Measurements from ENCODE around the gene NTHL1.

The NTHL1 gene

GRCh38 chr16:2028146-2028545, 19.5 kb downstream of the NTHL1 start:
- H3K4me3 ChIP-seq (ENCODE audit: low read depth, low read length): no peak overlapping the region
- no peak for TF ChIP-seq CTCF (IDR thresholded peaks at IDR 0.05; ENCODE audit: insufficient read depth, low read depth, low read length, missing control alignments)

GRCh38 chr16:2027024-2028010, 20.3 kb downstream of the NTHL1 start:
- TF ChIP-seq CTCF (IDR thresholded peaks at IDR 0.05; ENCODE audit: insufficient read depth, low read depth, low read length, missing control alignments): peak; percentile 2
- DNase-seq (ENCODE audit: low read depth): no peak
- H3K4me3 ChIP-seq (ENCODE audit: low read depth, low read length): no peak overlapping the region; the same call in 1 of the 2 replicates

More at GRCh38 chr16:2028146-2028545, 19.5 kb downstream of the NTHL1 start:
- DNase-seq (ENCODE audit: low read depth): no peak

- TF ChIP-seq CTCF (IDR thresholded peaks at IDR 0.05; ENCODE audit: insufficient read depth, low read depth, low read length, missing control alignments): no peak
- no peak for DNase-seq (ENCODE audit: low read depth)
- H3K4me3 ChIP-seq (ENCODE audit: low read depth, low read length): no peak within 1 kb of the TSS; the same call in 1 of the 2 replicates
These were observed 21.1 kb downstream of the NTHL1 start, which contains the start of gene NHERF2 for GRCh38 chr16:2026461-2027023. Gene NHERF2 (plus strand): TSS chr16:2026902. CDS start chr16:2027006, 104 bp downstream.

- DNase-seq (ENCODE audit: low read depth): no peak
- H3K4me3 ChIP-seq (ENCODE audit: low read depth, low read length): no peak overlapping the region
- no peak for TF ChIP-seq CTCF (IDR thresholded peaks at IDR 0.05; ENCODE audit: insufficient read depth, low read depth, low read length, missing control alignments)
These were observed 21.7 kb downstream of the NTHL1 start for GRCh38 chr16:2025878-2026460.

- TF ChIP-seq CTCF (IDR thresholded peaks at IDR 0.05; ENCODE audit: insufficient read depth, low read depth, low read length, missing control alignments): no peak
- no peak for DNase-seq (ENCODE audit: low read depth)
- H3K4me3 ChIP-seq (ENCODE audit: low read depth, low read length): no peak overlapping the region
These were observed 22.4 kb downstream of the NTHL1 start for GRCh38 chr16:2025251-2025650.

GRCh38 chr16:2024032-2024420, 23.6 kb downstream of the NTHL1 start:
- no peak for TF ChIP-seq CTCF (IDR thresholded peaks at IDR 0.05; ENCODE audit: insufficient read depth, low read depth, low read length, missing control alignments)

More at GRCh38 chr16:2024032-2024420, 23.6 kb downstream of the NTHL1 start:
- no peak for DNase-seq (ENCODE audit: low read depth)
- H3K4me3 ChIP-seq (ENCODE audit: low read depth, low read length): no peak overlapping the region

Data from GM12865 (cell line).